ENCODE data around the gene BBOX1. TPM values are rescaled to one million over a fixed set of nuclear protein-coding genes. Genes with fewer than 3 reads are reported as not detected.
"Not testable (repeated sequence)": the region's sequence is repeated elsewhere in the genome, so short reads cannot be mapped to it uniquely, and the experiment has no call there.

BBOX1 gene
- total RNA-seq, 4 donors from 2014 or later, result 0.55 TPM; not detected in 3

GRCh38 chr11:27130806-27131205 is 90.2 kb downstream of the BBOX1 start:
- no peaks in the 10 kb centered on the region for H3K36me3 ChIP-seq
- H3K27ac ChIP-seq, result peak overlapping the region in 1 of 2 donors; percentile 8
- TF ChIP-seq CTCF (IDR thresholded peaks at IDR 0.05), result no peak
- no peak for TF ChIP-seq POLR2A (IDR thresholded peaks at IDR 0.05)
- H3K27me3 ChIP-seq, result no peaks in the 10 kb centered on the region
- no peaks in the 10 kb centered on the region for H3K9me3 ChIP-seq
- no peak for DNase-seq
- intact Hi-C loops (cut with DNase I; ENCODE audit: low total_unique reads), result no loop called here
- H3K4me3 ChIP-seq, result no peak overlapping the region
- no peaks in the 10 kb centered on the region for H3K4me1 ChIP-seq

- H3K36me3 ChIP-seq; H3K27me3 ChIP-seq; H3K4me3 ChIP-seq; DNase-seq; H3K9me3 ChIP-seq; intact Hi-C loops (cut with DNase I; ENCODE audit: low total_unique reads); H3K4me1 ChIP-seq; H3K27ac ChIP-seq: not testable (repeated sequence)
Observed at GRCh38 chr11:27135924-27136329, 95.3 kb downstream of the BBOX1 start.

- TF ChIP-seq POLR2A (IDR thresholded peaks at IDR 0.05) (no peak), CTCF (IDR thresholded peaks at IDR 0.05) (no peak)
- no peak overlapping the region for H3K27ac ChIP-seq
- H3K36me3 ChIP-seq, result no peaks in the 10 kb centered on the region
- intact Hi-C loops (cut with DNase I; ENCODE audit: low total_unique reads), result no loop called here
- no peak overlapping the region for H3K4me3 ChIP-seq
- no peaks in the 10 kb centered on the region for H3K4me1 ChIP-seq
- no peaks in the 10 kb centered on the region for H3K27me3 ChIP-seq
- H3K9me3 ChIP-seq, result peaks cover 0 to 10% of the 10 kb centered on the region in 2 donors
- DNase-seq, result no peak
Observed at GRCh38 chr11:27138716-27139115, 98.1 kb downstream of the BBOX1 start.

GRCh38 chr11:27139742-27140367 is 99.2 kb downstream of the BBOX1 start:
- intact Hi-C loops (cut with DNase I; ENCODE audit: low total_unique reads), result no loop called here
- no peak overlapping the region for H3K4me3 ChIP-seq
- no peaks in the 10 kb centered on the region for H3K27me3 ChIP-seq
- peaks cover 0 to 10% of the 10 kb centered on the region in 2 donors for H3K9me3 ChIP-seq
- no peak overlapping the region for H3K27ac ChIP-seq
- H3K36me3 ChIP-seq, result no peaks in the 10 kb centered on the region
- no peaks in the 10 kb centered on the region for H3K4me1 ChIP-seq
- TF ChIP-seq POLR2A (IDR thresholded peaks at IDR 0.05), result no peak
- DNase-seq, result no peak

- intact Hi-C loops (cut with DNase I; ENCODE audit: low total_unique reads), result no loop called here
- Histone ChIP-seq H3K36me3 (no peaks in the 10 kb centered on the region), H3K4me3 (no peak overlapping the region), H3K4me1 (no peaks in the 10 kb centered on the region), H3K27ac (no peak overlapping the region), H3K9me3 (peaks cover 0 to 10% of the 10 kb centered on the region in 2 donors), H3K27me3 (no peaks in the 10 kb centered on the region)
- no peak for DNase-seq
- no peak for TF ChIP-seq POLR2A (IDR thresholded peaks at IDR 0.05)
- no peak for TF ChIP-seq CTCF (IDR thresholded peaks at IDR 0.05)
Observed at GRCh38 chr11:27141576-27141975, 101.0 kb downstream of the BBOX1 start.

GRCh38 chr11:27147916-27148315 is 107.3 kb downstream of the BBOX1 start:
- intact Hi-C loops (cut with DNase I; ENCODE audit: low total_unique reads), result no loop called here
- no peaks in the 10 kb centered on the region for H3K27me3 ChIP-seq
- H3K36me3 ChIP-seq, result no peaks in the 10 kb centered on the region
- H3K4me3 ChIP-seq, result no peak overlapping the region
- H3K4me1 ChIP-seq, result no peaks in the 10 kb centered on the region
- TF ChIP-seq POLR2A (IDR thresholded peaks at IDR 0.05) (no peak), CTCF (IDR thresholded peaks at IDR 0.05) (no peak)
- H3K9me3 ChIP-seq, result no peaks in the 10 kb centered on the region
- no peak for DNase-seq
- H3K27ac ChIP-seq, result no peak overlapping the region
